ENCODE data around the gene ACP7. TPM values are rescaled to one million over a fixed set of nuclear protein-coding genes. Genes with fewer than 3 reads are reported as not detected.

The ACP7 gene
- polyA plus RNA-seq, 2 of the 4 experiments (the other 2 are of a cell fraction): 0.06 to 0.25 TPM

DNA sequence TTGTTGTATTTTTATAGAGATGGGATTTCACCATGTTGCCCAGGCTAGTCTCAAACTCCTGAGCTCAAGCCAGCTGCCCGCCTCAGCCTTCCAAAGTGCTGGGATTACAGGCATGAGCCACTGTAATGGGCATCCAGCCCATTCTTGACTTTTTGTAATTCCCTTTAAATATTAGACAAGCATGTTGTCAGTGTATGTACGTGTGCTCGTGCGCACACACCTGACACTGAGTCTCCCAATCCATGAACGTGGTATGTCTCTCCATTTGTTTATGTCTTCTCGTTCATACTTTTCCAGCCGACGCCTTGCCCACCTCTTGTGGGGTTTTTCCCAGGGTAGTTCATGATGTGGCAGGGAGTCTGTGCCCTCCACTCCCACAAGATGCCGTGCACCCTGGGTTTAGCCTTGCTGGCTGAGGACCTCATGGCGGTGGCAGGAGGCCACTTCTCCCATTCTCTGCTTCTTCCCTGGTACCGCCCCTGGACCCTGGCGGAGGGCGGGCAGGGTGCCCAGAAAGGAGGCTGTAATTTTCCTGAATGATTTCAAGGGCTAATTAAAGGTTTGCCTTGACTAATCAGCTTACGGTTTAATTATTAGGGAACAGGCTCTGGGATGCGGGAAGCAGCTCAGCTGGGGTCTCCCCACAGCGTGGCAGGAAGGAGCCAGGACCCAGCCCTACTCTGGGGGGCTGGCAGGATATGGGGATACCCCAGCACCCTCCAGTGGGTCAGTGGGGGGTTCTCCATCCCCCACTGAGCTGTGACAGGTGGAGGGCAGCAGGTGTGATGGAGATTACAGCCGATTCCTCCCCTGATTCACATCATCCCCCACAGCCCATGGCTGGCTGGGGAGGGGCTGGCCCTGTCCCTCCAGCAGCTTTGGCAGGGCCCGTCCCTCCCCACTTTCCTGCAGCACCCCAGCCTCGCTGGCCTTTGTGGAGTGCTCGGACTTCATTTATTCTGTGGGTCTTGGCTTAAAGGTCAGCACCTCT lies 54.3 kb downstream of the ACP7 start:
- ChIA-PET CTCF (interaction anchor here (0.7 to 4.2 kb wide), 11 partner anchors 9 to 176 kb away, joined by 3 to 22 read pairs (median 12); partner anchors contain the start of gene PAK4), POLR2A (interaction anchor here (0.6 kb wide), 1 partner anchor 60 kb away, joined by 6 read pairs; no protein-coding TSS in a partner anchor)
- 90% methylated on average over 20 of the region's 20 CpGs for WGBS (ENCODE audit: missing lambda C conversion rate)
- Histone ChIP-seq H3K27ac (peak overlapping the region in 1 of 2 experiments; percentile 64; a peak in 3 of 6 replicates), H3K4me1 (peaks cover 52% of the 10 kb centered on the region), H3K9me3 (no peaks in the 10 kb centered on the region), H3K4me2 (peak overlapping the region; percentile 20; the same call in 1 of the 3 replicates), H3K4me3 (no peak overlapping the region)
- TF ChIP-seq, protein P1, sequence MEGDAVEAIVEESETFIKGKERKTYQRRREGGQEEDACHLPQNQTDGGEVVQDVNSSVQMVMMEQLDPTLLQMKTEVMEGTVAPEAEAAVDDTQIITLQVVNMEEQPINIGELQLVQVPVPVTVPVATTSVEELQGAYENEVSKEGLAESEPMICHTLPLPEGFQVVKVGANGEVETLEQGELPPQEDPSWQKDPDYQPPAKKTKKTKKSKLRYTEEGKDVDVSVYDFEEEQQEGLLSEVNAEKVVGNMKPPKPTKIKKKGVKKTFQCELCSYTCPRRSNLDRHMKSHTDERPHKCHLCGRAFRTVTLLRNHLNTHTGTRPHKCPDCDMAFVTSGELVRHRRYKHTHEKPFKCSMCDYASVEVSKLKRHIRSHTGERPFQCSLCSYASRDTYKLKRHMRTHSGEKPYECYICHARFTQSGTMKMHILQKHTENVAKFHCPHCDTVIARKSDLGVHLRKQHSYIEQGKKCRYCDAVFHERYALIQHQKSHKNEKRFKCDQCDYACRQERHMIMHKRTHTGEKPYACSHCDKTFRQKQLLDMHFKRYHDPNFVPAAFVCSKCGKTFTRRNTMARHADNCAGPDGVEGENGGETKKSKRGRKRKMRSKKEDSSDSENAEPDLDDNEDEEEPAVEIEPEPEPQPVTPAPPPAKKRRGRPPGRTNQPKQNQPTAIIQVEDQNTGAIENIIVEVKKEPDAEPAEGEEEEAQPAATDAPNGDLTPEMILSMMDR (IDR thresholded peaks at IDR 0.05): no peak
- TF ChIP-seq CEBPB (IDR thresholded peaks at IDR 0.05): no peak
- TF ChIP-seq RCOR1 (IDR thresholded peaks at IDR 0.05; ENCODE audit: low read depth, low read length): no peak
- TF ChIP-seq JUNB (IDR thresholded peaks at IDR 0.05): no peak
- TF ChIP-seq FOSL2 (IDR thresholded peaks at IDR 0.05): no peak
- no peak for TF ChIP-seq FOSL2 (CRISPR knock-in tag; IDR thresholded peaks at IDR 0.05)
- TF ChIP-seq RFX5 (IDR thresholded peaks at IDR 0.05): no peak
- no peak for TF ChIP-seq JUN (IDR thresholded peaks at IDR 0.05)
- TF ChIP-seq HOXA7 (CRISPR knock-in tag; IDR thresholded peaks at IDR 0.05): no peak
- TF ChIP-seq NPAS2 (CRISPR knock-in tag; IDR thresholded peaks at IDR 0.05; ENCODE audit: borderline replicate concordance): no peak
- TF ChIP-seq POLR2A (IDR thresholded peaks at IDR 0.05; ENCODE audit: low read length): no peak
- TF ChIP-seq, protein P2, sequence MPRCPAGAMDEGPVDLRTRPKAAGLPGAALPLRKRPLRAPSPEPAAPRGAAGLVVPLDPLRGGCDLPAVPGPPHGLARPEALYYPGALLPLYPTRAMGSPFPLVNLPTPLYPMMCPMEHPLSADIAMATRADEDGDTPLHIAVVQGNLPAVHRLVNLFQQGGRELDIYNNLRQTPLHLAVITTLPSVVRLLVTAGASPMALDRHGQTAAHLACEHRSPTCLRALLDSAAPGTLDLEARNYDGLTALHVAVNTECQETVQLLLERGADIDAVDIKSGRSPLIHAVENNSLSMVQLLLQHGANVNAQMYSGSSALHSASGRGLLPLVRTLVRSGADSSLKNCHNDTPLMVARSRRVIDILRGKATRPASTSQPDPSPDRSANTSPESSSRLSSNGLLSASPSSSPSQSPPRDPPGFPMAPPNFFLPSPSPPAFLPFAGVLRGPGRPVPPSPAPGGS (IDR thresholded peaks at IDR 0.05): no peak
- no peak for TF ChIP-seq TFCP2L1 (CRISPR knock-in tag; IDR thresholded peaks at IDR 0.05)
- no peak for TF ChIP-seq ESRRA (IDR thresholded peaks at IDR 0.05; ENCODE audit: borderline replicate concordance, low read length)
- TF ChIP-seq CHD4 (IDR thresholded peaks at IDR 0.05; ENCODE audit: borderline replicate concordance): no peak
- TF ChIP-seq ZFP36 (IDR thresholded peaks at IDR 0.05; ENCODE audit: borderline replicate concordance, partially characterized antibody): no peak
- no peak for TF ChIP-seq SREBF2 (IDR thresholded peaks at IDR 0.05)
- TF ChIP-seq HEYL (CRISPR knock-in tag; IDR thresholded peaks at IDR 0.05): no peak
- TF ChIP-seq FOSB (CRISPR knock-in tag; IDR thresholded peaks at IDR 0.05): no peak
- TF ChIP-seq, protein P3, sequence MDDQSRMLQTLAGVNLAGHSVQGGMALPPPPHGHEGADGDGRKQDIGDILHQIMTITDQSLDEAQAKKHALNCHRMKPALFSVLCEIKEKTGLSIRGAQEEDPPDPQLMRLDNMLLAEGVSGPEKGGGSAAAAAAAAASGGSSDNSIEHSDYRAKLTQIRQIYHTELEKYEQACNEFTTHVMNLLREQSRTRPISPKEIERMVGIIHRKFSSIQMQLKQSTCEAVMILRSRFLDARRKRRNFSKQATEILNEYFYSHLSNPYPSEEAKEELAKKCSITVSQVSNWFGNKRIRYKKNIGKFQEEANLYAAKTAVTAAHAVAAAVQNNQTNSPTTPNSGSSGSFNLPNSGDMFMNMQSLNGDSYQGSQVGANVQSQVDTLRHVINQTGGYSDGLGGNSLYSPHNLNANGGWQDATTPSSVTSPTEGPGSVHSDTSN (IDR thresholded peaks at IDR 0.05): no peak
- no peak for TF ChIP-seq CBX8 (IDR thresholded peaks at IDR 0.05)
- ATAC-seq: no peak
- no peak for DNase-seq (ENCODE audit: low read depth in 1 of 2, low spot score in 1 of 2)
- FAIRE-seq: no peak

DNA sequence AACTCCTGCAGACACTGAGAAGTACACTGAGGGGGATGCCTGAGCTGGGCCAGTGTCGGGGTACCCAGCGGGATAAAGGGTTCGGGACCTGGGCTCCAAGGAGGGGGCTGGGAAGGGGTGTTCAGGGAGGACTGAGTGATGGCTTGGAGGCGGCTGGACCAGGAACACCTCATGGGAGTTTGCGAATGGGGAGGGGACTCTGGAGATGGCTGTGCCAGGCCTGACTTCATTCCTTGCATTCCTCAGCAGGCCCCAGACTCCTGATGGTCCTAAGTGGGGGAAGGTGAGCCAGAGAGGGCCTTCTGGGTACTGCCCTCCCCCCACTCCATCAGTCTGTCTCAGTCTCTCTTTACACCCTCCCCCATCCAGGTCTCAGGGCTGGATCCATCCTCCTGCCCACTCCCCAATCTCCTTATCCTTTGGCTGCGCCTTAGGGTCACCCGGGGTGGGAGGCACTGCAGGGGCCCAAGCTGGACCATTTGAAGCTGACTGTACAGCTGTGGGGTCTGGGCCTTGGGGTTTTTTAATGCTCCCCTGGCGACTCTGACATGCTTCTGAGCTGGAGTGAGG lies 55.2 kb downstream of the ACP7 start:
- ChIA-PET CTCF (interaction anchor here (0.6 to 4.2 kb wide), 15 partner anchors 11 to 1613 kb away, joined by 3 to 22 read pairs (median 9); partner anchors contain the start of gene PAK4), POLR2A (no interaction called here)
- FAIRE-seq (no peak), DNase-seq (ENCODE audit: low read depth in 1 of 2, low spot score in 1 of 2) (no peak), ATAC-seq (peak in 1 of 2 experiments; percentile 6; a peak in 2 of 6 replicates)
- peak overlapping the region; percentile 20; the same call in 2 of the 3 replicates for H3K4me2 ChIP-seq
- TF ChIP-seq, protein P4, sequence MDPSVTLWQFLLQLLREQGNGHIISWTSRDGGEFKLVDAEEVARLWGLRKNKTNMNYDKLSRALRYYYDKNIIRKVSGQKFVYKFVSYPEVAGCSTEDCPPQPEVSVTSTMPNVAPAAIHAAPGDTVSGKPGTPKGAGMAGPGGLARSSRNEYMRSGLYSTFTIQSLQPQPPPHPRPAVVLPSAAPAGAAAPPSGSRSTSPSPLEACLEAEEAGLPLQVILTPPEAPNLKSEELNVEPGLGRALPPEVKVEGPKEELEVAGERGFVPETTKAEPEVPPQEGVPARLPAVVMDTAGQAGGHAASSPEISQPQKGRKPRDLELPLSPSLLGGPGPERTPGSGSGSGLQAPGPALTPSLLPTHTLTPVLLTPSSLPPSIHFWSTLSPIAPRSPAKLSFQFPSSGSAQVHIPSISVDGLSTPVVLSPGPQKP (IDR thresholded peaks at IDR 0.05; ENCODE audit: low read depth, low read length): no peak
- no peak for TF ChIP-seq ZFP36 (IDR thresholded peaks at IDR 0.05; ENCODE audit: borderline replicate concordance, partially characterized antibody)
- no peak for TF ChIP-seq NPAS2 (CRISPR knock-in tag; IDR thresholded peaks at IDR 0.05; ENCODE audit: borderline replicate concordance)
- TF ChIP-seq, protein P5, sequence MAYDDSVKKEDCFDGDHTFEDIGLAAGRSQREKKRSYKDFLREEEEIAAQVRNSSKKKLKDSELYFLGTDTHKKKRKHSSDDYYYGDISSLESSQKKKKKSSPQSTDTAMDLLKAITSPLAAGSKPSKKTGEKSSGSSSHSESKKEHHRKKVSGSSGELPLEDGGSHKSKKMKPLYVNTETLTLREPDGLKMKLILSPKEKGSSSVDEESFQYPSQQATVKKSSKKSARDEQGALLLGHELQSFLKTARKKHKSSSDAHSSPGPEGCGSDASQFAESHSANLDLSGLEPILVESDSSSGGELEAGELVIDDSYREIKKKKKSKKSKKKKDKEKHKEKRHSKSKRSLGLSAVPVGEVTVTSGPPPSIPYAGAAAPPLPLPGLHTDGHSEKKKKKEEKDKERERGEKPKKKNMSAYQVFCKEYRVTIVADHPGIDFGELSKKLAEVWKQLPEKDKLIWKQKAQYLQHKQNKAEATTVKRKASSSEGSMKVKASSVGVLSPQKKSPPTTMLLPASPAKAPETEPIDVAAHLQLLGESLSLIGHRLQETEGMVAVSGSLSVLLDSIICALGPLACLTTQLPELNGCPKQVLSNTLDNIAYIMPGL (CRISPR knock-in tag; IDR thresholded peaks at IDR 0.05; ENCODE audit: borderline replicate concordance): no peak
- TF ChIP-seq HDAC2 (IDR thresholded peaks at IDR 0.05): no peak
- no peak for TF ChIP-seq PHF8 (IDR thresholded peaks at IDR 0.05; ENCODE audit: borderline replicate concordance, low read depth)
- TF ChIP-seq CHD4 (IDR thresholded peaks at IDR 0.05; ENCODE audit: borderline replicate concordance): no peak
- no peak for TF ChIP-seq JUNB (IDR thresholded peaks at IDR 0.05)
- TF ChIP-seq, protein P2 (IDR thresholded peaks at IDR 0.05): no peak
- TF ChIP-seq EHF (CRISPR knock-in tag; IDR thresholded peaks at IDR 0.05): no peak
- TF ChIP-seq RARB (CRISPR knock-in tag; IDR thresholded peaks at IDR 0.05): no peak
- H3K9me3 ChIP-seq: no peaks in the 10 kb centered on the region
- peaks cover 60% of the 10 kb centered on the region for H3K4me1 ChIP-seq
- 87% methylated on average over 8 of the region's 8 CpGs for WGBS (ENCODE audit: missing lambda C conversion rate)
- no peak overlapping the region for H3K4me3 ChIP-seq
- H3K27ac ChIP-seq: peak overlapping the region in 1 of 2 experiments; percentile 64; a peak in 3 of 6 replicates

Data from A549 (cell line).